A673 (cell line): Measurements from ENCODE around the gene SUV39H1.

Source experiments
- CTCF ChIP-seq: fragments of 300-800, 200-600 bp; sonication (generic); conservative IDR thresholded peaks from 2 replicates; pipeline ENCODE4 v1.5.1; 2017; ENCODE audit warnings: low read depth, mild to moderate bottlenecking, antibody characterized with exemption, low read length, moderate library complexity, mixed read lengths
- EZH2 ChIP-seq: fragments of 200-600 bp; sonication (generic); IDR thresholded peaks from 2 replicates; pipeline ENCODE4 v1.6.1; 2017; ENCODE audit warnings: borderline replicate concordance, low read depth, mild to moderate bottlenecking, mixed read lengths, antibody characterized with exemption, low read length; ENCODE audit not compliant: poor library complexity, severe bottlenecking

GRCh38 chrX:48666649-48667048, 29.9 kb upstream of the SUV39H1 start:
- TF ChIP-seq CTCF, result no peak
- no peak for TF ChIP-seq EZH2
